ENCODE data around the gene TMEM59. TPM values are rescaled to one million over a fixed set of nuclear protein-coding genes. Genes with fewer than 3 reads are reported as not detected.
"Not testable (repeated sequence)": the region's sequence is repeated elsewhere in the genome, so short reads cannot be mapped to it uniquely, and the experiment has no call there.

TMEM59 gene
- total and polyA plus RNA-seq, 2 of the 8 experiments (the other 6 are each of a cell fraction or from before 2014, with no cell fraction given) = 116 to 139 TPM

DNA sequence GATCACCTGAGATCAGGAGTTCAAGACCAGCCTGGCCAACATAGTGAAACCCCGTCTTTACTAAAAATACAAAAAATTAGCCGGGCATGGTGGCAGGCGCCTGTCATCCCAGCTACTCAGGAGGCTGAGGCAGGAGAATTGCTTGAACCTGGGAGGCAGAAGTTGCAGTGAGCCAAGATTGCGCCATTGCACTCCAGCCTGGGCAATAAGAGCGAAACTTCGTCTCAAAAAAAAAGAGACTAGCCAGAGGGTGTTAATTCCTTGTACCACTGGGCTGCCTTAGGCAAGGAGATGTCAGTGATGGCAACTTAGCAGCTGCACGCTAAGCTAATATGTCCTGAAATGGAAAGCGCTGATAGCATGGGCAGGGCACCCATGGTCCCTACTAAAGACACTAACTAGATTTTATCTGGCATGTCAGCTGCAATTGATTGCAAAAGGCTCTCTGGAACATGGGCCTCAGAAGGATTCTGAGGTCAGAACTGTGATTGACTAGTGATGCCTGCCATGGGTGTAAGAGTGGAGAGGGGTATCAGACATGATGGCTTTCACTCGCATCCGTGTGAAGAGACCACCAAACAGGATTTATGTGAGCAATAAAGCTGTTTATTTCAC lies 33.3 kb downstream of the TMEM59 start:
- not testable (repeated sequence) for H3K23me2 ChIP-seq (ENCODE audit: low read depth, low read length); DNase-seq (ENCODE audit: low read depth in 1 of 2, low spot score in 2 of 2); H3K27ac ChIP-seq (ENCODE audit: low read depth, low read length); H3K79me1 ChIP-seq (ENCODE audit: low read depth, low read length); H2BK20ac ChIP-seq (ENCODE audit: low read length); H2AK5ac ChIP-seq (ENCODE audit: low read depth, low read length); H3K27me3 ChIP-seq (replicated peaks in 1 of 4; ENCODE audit: control insufficient read depth in 3 of 4, extremely low read depth in 1 of 4, insufficient read depth in 3 of 4, low read length in 3 of 4); H3K4me1 ChIP-seq (replicated peaks in 1 of 4; ENCODE audit: control insufficient read depth in 3 of 4, insufficient read depth in 4 of 4, low read length in 3 of 4); H4K5ac ChIP-seq (ENCODE audit: insufficient read length, low read depth, low read length); H3K14ac ChIP-seq (ENCODE audit: insufficient read length); H3K4ac ChIP-seq (replicated peaks; ENCODE audit: insufficient read length, low read depth, low read length); H4K8ac ChIP-seq (ENCODE audit: extremely low read depth, insufficient read depth, low read length); H3K9me3 ChIP-seq (ENCODE audit: insufficient read depth in 2 of 2, low read depth in 1 of 2, low read length in 1 of 2); H3K9ac ChIP-seq (replicated peaks in 1 of 4; ENCODE audit: extremely low read depth in 1 of 4, low read depth in 3 of 4, low read length in 3 of 4); H3K23ac ChIP-seq (ENCODE audit: insufficient read length); H2BK15ac ChIP-seq (ENCODE audit: low read length); H2BK120ac ChIP-seq (replicated peaks; ENCODE audit: low read depth, low read length); H4K91ac ChIP-seq (replicated peaks; ENCODE audit: insufficient read length, low read length); H2AFZ ChIP-seq (ENCODE audit: low read length); H3K4me3 ChIP-seq (ENCODE audit: extremely low read depth in 1 of 4, insufficient read depth in 2 of 4, low read depth in 3 of 4, low read length in 4 of 4); H3K18ac ChIP-seq (ENCODE audit: extremely low read depth, low read length); FAIRE-seq; H3K36me3 ChIP-seq (ENCODE audit: control insufficient read depth in 2 of 4, insufficient read depth in 4 of 4, low read length in 3 of 4); H4K20me1 ChIP-seq (replicated peaks in 1 of 2; ENCODE audit: control insufficient read depth in 1 of 2, insufficient read depth in 2 of 2, low read length in 2 of 2); H3K56ac ChIP-seq (replicated peaks; ENCODE audit: insufficient read length, low read depth, low read length); H2BK5ac ChIP-seq (ENCODE audit: low read depth, low read length); H2BK12ac ChIP-seq (ENCODE audit: low read depth, low read length); H3K4me2 ChIP-seq (ENCODE audit: insufficient read depth in 1 of 2, low read depth in 2 of 2, low read length in 2 of 2); H3K79me2 ChIP-seq (ENCODE audit: control insufficient read depth in 1 of 2, insufficient read depth in 2 of 2, low read length in 2 of 2)
- ChIA-PET CTCF (ENCODE audit: partially characterized antibody) (interaction anchor here (0.8 kb wide), 1 partner anchor 73 kb away, joined by 3 read pairs; no protein-coding TSS in a partner anchor), POLR2A (ENCODE audit: partially characterized antibody) (interaction anchor here (0.8 kb wide), 1 partner anchor 10 kb away, joined by 4 read pairs; no protein-coding TSS in a partner anchor)
- 92% methylated on average over 10 of the region's 10 CpGs; no CpG with 5 or more reads in 1 of the 2 experiments for WGBS, 2 experiments (ENCODE audit: extremely low coverage in 1 of 2, insufficient coverage in 1 of 2, insufficient read length in 1 of 2, insufficient replicate concordance in 2 of 2, low coverage in 1 of 2, low lambda C conversion rate in 2 of 2, missing lambda C conversion rate in 1 of 2)
